ENCODE data around the gene NDUFB10. TPM values are rescaled to one million over a fixed set of nuclear protein-coding genes. Genes with fewer than 3 reads are reported as not detected.

The NDUFB10 gene
- total RNA-seq, 2 donors from 2014 or later = 39.2 to 86.1 TPM

GRCh38 chr16:1998852-1999801 lies 39.8 kb downstream of the NDUFB10 start:
- intact Hi-C loops (cut with DNase I) = no loop called here
- WGBS, 2 donors = 87 to 100% methylated on average over 4 to 27 of the region's 39 CpGs
- no peaks in the 10 kb centered on the region for H3K27me3 ChIP-seq
- peaks cover 33% of the 10 kb centered on the region in 2 donors for H3K36me3 ChIP-seq (replicated peaks in 1 of 2; ENCODE audit: insufficient read depth in 1 of 2, low read depth in 2 of 2)
- no peak for TF ChIP-seq POLR2A (IDR thresholded peaks at IDR 0.05)
- H3K4me3 ChIP-seq = no peak overlapping the region
- DNase-seq (no peak), ATAC-seq (no peak)
- H3K27ac ChIP-seq = no peak overlapping the region
- no peaks in the 10 kb centered on the region for H3K9me3 ChIP-seq
- H3K4me1 ChIP-seq = peaks cover 10% of the 10 kb centered on the region

GRCh38 chr16:1999866-2000514 lies 40.7 kb downstream of the NDUFB10 start:
- Histone ChIP-seq H3K27me3 (no peaks in the 10 kb centered on the region), H3K36me3 (replicated peaks in 1 of 2; ENCODE audit: insufficient read depth in 1 of 2, low read depth in 2 of 2) (peaks cover 33% of the 10 kb centered on the region in 2 donors), H3K27ac (no peak overlapping the region), H3K4me1 (peaks cover 19% of the 10 kb centered on the region), H3K9me3 (no peaks in the 10 kb centered on the region), H3K4me3 (no peak overlapping the region)
- TF ChIP-seq CTCF (IDR thresholded peaks at IDR 0.05) = no peak
- TF ChIP-seq POLR2A (IDR thresholded peaks at IDR 0.05) = no peak
- intact Hi-C loops (cut with DNase I) = no loop called here
- ATAC-seq (no peak), DNase-seq (no peak)
- 86 to 89% methylated on average over 20 to 22 of the region's 28 CpGs for WGBS, 2 donors

- intact Hi-C loops (cut with DNase I) = no loop called here
- ATAC-seq (no peak), DNase-seq (no peak)
- H3K4me3 ChIP-seq = no peak overlapping the region
- no peaks in the 10 kb centered on the region for H3K27me3 ChIP-seq
- WGBS, 2 donors = 94 to 96% methylated on average over 11 to 19 of the region's 19 CpGs
- no peaks in the 10 kb centered on the region for H3K9me3 ChIP-seq
- TF ChIP-seq POLR2A (IDR thresholded peaks at IDR 0.05) = no peak
- no peak for TF ChIP-seq CTCF (IDR thresholded peaks at IDR 0.05)
- H3K4me1 ChIP-seq = peaks cover 29% of the 10 kb centered on the region
- no peak overlapping the region for H3K27ac ChIP-seq
- H3K36me3 ChIP-seq (replicated peaks in 1 of 2; ENCODE audit: insufficient read depth in 1 of 2, low read depth in 2 of 2) = peaks cover 33% of the 10 kb centered on the region in 2 donors
These were observed 41.7 kb downstream of the NDUFB10 start for GRCh38 chr16:2001035-2001434.

GRCh38 chr16:2001456-2002355 lies 42.4 kb downstream of the NDUFB10 start:
- peaks cover 33% of the 10 kb centered on the region in 2 donors for H3K36me3 ChIP-seq (replicated peaks in 1 of 2; ENCODE audit: insufficient read depth in 1 of 2, low read depth in 2 of 2)
- intact Hi-C loops (cut with DNase I) = no loop called here
- DNase-seq = no peak

More at GRCh38 chr16:2001456-2002355, 42.4 kb downstream of the NDUFB10 start:
- ATAC-seq = no peak
- H3K27me3 ChIP-seq = no peaks in the 10 kb centered on the region
- TF ChIP-seq CTCF (IDR thresholded peaks at IDR 0.05) (no peak), POLR2A (IDR thresholded peaks at IDR 0.05) (no peak)
- H3K9me3 ChIP-seq = no peaks in the 10 kb centered on the region
- H3K4me1 ChIP-seq = peaks cover 36% of the 10 kb centered on the region
- WGBS, 2 donors = 91 to 94% methylated on average over 31 to 51 of the region's 53 CpGs
- no peak overlapping the region for H3K27ac ChIP-seq
- no peak overlapping the region for H3K4me3 ChIP-seq

All from body of pancreas (tissue), 4 donors.